ENCODE measurements around the gene RNF31.

DNA sequence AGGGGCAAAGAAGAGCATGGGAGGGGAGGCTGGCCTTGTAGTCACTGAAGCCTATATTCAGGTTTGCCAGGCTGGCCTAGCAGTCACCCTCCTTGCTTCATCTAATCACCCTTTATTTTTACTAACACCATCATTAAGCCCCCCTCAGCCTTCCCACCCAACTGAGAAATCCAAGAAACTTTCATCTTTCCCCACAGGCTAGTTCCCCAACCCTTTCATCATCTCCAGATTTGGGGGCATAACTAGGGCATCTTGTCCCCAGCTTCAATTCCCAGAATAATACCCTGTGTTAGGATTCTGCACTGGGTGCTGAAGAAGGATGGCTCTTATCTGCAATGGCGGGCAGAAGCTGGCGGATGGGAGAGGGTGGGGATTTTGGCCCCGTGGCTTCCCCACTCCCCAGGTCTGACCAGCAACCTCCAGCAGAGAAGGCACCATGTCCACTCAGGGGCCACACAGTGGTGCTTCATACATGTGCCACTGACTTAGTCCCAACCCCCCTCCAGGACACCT lies 46.3 kb upstream of the RNF31 start:
- no peak for TF ChIP-seq YY1 (IDR thresholded peaks at IDR 0.05; ENCODE audit: insufficient read depth, insufficient read length)
- TF ChIP-seq ZNF274 (IDR thresholded peaks at IDR 0.05; ENCODE audit: low read depth, low read length) = no peak
- TF ChIP-seq SUZ12 (IDR thresholded peaks at IDR 0.05; ENCODE audit: extremely low read depth, insufficient read depth, insufficient read length) = no peak

Data from NT2/D1 (cell line).